ENCODE measurements around the gene TBR1.

TBR1 gene

DNA sequence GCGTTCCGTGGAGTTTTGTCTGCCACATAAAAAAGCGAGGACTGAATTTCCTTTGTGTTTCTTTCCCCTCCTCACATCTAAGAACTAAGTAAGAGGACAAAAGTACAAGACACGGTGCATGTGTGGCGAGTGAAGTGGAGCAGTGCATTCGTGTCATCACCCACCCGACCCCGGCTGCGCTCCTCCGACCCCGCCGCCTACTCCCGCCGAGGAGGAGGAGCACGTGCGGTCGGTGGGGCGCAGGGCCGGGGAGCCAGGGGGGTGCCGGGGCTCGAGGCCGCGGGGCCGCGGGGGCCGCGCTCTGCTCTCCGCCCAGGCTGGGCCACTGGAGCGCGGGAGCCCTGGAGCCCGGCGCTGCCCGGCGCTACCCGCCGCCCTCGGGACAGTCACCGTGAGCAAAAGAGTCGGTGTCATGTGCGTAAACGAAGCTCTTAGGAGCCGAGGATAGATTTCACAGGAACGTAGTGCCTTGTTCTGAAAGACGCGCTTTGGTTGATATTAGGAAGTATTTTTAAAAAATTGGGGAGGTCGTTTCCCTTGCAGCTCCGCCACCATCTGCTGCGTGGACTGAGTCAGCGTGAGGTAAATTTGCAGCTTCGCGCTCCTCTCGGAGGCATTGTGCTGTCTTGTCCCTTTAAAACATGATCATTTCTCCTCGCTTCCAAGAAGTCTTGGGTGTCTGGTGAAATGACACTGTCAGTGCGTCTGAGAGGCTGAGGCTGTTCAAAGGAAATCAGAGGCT, 11.0 kb downstream of the TBR1 start:
- TF ChIP-seq, protein P1, sequence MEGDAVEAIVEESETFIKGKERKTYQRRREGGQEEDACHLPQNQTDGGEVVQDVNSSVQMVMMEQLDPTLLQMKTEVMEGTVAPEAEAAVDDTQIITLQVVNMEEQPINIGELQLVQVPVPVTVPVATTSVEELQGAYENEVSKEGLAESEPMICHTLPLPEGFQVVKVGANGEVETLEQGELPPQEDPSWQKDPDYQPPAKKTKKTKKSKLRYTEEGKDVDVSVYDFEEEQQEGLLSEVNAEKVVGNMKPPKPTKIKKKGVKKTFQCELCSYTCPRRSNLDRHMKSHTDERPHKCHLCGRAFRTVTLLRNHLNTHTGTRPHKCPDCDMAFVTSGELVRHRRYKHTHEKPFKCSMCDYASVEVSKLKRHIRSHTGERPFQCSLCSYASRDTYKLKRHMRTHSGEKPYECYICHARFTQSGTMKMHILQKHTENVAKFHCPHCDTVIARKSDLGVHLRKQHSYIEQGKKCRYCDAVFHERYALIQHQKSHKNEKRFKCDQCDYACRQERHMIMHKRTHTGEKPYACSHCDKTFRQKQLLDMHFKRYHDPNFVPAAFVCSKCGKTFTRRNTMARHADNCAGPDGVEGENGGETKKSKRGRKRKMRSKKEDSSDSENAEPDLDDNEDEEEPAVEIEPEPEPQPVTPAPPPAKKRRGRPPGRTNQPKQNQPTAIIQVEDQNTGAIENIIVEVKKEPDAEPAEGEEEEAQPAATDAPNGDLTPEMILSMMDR (IDR thresholded peaks at IDR 0.05; ENCODE audit: insufficient read depth, low read depth, low read length, missing control alignments) = no peak
- H3K4me3 ChIP-seq (ENCODE audit: low read length) = peak overlapping the region; percentile 10
- no peak for DNase-seq (ENCODE audit: low read depth)

DNA sequence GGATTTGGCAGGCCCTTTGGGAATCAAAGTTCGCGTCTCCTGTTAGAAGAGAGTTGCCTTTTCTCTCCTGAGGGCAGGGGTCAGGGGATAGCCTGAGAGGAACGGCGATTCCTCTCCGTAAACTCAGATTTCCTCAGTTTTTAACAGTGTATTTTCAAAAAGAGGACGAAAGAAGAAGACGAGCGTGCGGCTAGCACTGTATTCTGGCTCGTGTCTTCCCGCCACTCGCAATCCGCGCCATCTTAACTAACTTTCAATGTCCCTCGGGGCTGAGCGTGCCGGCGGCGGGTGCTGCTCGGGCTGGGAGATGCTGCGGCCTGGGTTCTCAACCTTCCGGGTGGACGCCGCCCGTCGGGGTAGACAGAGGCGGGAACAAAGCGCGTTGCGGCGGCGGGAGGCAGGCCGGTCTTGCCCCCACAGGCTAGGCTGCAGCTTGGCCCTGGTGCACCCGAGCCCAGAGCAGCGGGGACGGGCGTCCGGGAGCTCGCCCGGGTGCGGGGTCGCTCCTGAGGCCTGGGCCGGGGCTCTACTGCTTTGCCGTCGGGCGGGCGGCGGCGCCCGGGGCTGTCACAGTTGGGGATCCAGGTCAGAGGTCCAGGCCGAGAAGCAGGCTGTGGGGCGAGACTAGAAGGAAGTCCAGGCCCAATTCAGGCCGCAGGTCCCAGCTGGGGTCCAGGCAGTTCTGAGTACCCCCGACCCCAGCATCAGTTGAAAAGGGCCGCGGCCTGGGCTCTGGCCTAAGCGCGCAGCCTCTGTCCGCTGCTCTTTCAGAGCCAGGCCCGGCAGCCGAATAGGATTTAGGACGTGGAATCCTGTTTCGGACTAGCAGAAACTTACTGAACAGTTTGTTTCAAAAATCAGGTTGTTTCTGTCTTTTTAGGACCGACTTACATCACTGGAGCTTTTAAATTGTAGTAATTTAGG, 11.8 kb downstream of the TBR1 start:
- no peak for DNase-seq (ENCODE audit: low read depth)
- TF ChIP-seq, protein P1 (IDR thresholded peaks at IDR 0.05; ENCODE audit: insufficient read depth, low read depth, low read length, missing control alignments) = no peak
- H3K4me3 ChIP-seq (ENCODE audit: low read length) = no peak overlapping the region

DNA sequence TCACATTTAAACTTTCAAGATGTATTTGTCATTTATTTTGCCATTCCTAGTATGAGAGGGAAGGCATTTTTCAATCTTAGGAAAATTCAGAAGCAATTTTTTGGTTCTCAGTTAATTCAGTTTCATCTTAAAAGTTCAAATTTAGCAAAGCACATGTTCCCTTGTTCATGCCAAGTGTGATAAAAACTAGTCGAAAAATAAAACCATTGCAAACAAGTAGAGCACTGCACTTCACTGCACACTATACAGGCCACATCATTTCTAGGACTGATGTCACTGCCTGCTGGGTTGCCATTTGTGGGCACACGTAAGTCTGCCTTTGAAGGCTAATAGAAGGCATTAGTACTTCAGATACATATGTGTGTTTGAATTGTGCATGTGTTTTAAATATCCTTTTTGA, 14.3 kb downstream of the TBR1 start:
- no peak for DNase-seq (ENCODE audit: low read depth)
- TF ChIP-seq, protein P1 (IDR thresholded peaks at IDR 0.05; ENCODE audit: insufficient read depth, low read depth, low read length, missing control alignments) = no peak
- H3K4me3 ChIP-seq (ENCODE audit: low read length) = no peak overlapping the region

DNA sequence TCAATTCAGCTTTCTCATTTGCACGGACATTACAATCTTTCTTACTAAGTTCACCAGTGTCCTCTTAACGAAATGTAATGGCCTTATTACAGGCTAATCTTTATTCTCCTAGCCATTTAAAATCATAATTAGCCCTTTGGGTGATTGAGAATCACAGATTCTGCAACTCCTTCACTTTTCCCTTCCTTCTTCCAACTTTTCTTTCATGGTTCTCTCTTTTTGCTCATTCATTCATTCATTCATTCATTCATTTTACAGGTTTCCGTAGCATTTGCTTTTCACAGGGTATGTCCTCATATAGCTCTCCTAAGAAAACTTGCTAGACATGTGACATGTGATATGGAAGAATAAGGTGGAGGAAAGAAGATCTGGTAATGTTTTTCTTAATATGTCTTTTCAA, 16.0 kb downstream of the TBR1 start:
- DNase-seq (ENCODE audit: low read depth) = no peak
- H3K4me3 ChIP-seq (ENCODE audit: low read length) = no peak overlapping the region
- TF ChIP-seq, protein P1 (IDR thresholded peaks at IDR 0.05; ENCODE audit: insufficient read depth, low read depth, low read length, missing control alignments) = no peak

DNA sequence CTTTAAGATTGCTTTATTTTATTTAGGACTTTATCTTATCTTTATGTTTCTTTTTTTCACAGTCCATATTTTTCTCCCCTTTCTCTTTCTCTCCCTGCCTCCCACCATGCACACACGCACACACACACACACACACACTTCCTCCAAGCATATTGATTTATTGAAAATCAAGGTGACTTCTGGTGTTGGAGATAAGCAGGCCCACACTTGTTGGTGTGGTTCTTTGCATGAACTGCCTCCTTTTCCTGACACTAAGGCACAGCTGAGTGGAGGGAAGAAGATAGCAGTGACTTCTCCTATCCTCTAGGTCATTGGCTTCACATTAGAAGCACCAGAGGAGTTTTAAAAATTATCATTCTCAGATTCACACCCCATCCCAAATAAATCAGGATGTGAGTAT, 18.0 kb downstream of the TBR1 start:
- DNase-seq (ENCODE audit: low read depth) = no peak
- no peak overlapping the region for H3K4me3 ChIP-seq (ENCODE audit: low read length)
- TF ChIP-seq, protein P1 (IDR thresholded peaks at IDR 0.05; ENCODE audit: insufficient read depth, low read depth, low read length, missing control alignments) = no peak

DNA sequence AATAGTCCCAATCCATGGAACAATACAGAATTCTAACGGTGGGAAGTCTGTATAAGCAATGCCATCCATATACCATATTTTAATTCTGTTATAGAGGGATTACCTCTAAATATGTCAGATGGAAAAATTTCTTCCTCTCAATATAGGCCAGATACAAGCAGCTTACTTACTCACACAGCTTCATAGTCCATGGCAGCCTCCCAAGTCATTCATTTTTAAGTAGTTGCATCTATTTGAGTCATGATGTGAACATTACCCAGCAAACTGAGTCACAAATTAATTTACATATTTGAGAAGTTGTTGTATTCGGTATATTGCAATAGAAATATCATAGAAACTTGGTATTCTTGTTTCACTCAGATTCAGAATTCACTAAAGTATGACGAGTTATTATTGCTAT, 20.3 kb downstream of the TBR1 start:
- TF ChIP-seq, protein P1 (IDR thresholded peaks at IDR 0.05; ENCODE audit: insufficient read depth, low read depth, low read length, missing control alignments) = no peak
- H3K4me3 ChIP-seq (ENCODE audit: low read length) = no peak overlapping the region
- peak; percentile 89 for DNase-seq (ENCODE audit: low read depth)

All from epithelial cell of esophagus (primary cell).